GM19328 (cell line): ENCODE results near the gene S100A11.

Experiments used
- ATAC-seq: cut with Tn5 transposase; IDR thresholded peaks from one replicate; pipeline ENCODE4 v1.9.1; 2021; ENCODE audit warnings: mild to moderate bottlenecking, moderate library complexity; ENCODE audit not compliant: unreplicated experiment

S100A11 gene

GRCh38 chr1:152039886-152040285, 3.1 kb upstream of the S100A11 start:
- ATAC-seq, result no peak

DNA sequence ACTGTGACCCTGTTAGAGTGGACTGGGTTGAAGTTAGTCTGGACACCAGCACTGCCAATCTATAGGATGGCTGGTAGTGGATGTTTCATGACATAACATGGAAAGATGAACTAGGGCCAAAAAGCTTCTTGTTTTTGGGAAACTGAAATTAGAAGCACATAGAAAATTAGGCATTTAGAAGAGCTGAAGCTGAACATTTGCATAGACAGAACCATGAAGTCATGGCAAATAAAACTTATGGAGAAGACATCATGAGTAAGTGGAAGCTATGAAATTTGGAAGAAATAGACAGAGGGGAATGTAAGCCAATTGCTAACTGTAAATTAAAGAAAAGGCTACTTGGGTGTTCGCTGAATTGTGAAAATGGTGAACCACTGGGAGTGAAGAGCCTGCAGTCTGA, 2.7 kb upstream of the S100A11 start:
- no peak for ATAC-seq

DNA sequence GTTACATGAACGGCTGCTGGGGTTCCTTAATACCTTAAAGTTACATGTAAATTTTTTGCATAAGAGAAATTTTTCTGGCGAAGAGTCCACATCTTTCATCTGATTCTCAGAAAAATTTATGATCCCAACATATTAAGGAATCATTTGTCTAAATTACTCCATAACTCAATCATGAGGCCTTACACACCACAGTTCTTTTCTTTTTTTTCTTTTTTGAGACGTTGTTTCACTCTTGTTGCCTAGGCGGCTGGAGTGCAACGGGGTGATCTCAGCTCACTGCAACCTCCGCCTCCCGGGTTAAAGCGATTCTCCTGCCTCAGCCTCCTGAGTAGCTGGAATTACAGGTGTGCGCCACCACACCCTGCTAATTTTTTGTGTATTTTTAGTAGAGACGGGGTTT, 2.1 kb upstream of the S100A11 start:
- ATAC-seq, result no peak

DNA sequence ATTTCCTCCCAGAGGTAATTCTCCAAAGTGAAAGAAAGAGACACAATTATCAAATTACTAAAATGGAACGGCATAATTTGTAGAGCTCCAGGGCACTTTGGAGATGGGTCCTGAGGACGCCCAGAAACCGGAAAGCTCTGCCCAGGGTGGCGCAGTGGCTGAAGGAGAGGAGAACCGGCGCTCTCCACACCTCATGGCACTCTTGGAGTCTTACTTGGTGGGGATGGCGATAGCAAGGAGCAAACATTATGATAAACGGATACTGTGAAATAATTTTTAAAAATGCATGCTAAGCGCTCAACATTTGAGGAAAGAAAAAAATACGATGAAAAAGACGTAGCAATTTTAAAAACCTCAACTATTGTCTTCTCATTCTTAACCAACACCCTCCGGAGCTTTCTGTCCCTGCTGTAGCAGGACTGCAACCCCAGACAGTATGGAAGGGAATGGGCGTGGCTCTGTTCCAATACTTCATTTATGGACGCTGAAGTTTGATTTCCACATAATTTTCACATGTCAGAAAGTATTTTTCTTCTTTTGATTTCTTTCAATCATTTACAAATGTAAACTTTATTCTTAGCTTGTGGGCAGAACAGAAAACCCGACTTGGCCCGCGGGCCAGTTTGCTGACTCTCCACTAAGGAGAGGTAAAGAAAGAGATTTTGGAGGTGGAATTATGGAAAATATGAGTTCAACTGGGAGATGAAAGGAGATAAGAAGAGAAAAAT, 1.1 kb downstream of the S100A11 start:
- no peak for ATAC-seq

GRCh38 chr1:152034654-152035538, 1.9 kb downstream of the S100A11 start:
- ATAC-seq, result no peak

DNA sequence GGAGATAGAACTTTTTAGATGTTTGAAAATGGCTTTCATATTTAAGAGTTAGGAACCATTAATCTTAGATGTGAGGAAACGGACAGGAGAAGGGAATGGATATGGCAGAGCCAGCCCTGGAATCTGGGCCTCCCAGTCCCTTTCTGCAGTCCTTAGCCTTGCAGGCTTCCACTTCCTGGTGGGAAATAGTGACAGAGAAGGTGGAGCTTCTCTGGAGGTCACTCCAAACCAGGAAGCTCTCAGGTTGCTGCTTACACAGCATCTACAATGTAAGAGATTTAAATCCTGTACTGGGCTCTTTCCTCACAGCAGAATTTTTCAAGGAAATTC, 2.5 kb downstream of the S100A11 start:
- no peak for ATAC-seq

DNA sequence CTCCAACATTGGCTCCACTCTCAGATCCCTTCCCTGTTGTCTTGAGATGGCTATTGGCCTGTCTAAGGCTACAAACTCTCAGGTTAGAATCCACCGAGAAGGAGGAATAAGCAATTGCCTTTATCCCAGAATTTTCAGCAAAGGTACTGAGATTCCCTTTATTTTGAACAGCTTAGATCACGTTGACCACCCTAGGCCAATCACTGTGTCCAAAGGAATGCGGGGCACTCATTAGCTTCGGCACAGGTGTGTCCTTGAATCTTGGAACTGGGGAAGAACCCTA, 6.9 kb downstream of the S100A11 start:
- no peak for ATAC-seq

GRCh38 chr1:152029144-152029928, 7.5 kb downstream of the S100A11 start:
- ATAC-seq, result no peak

GRCh38 chr1:152026895-152027294, 9.9 kb downstream of the S100A11 start:
- ATAC-seq, result no peak

- no peak for ATAC-seq
These were observed 12.6 kb downstream of the S100A11 start for GRCh38 chr1:152024223-152024622.

DNA sequence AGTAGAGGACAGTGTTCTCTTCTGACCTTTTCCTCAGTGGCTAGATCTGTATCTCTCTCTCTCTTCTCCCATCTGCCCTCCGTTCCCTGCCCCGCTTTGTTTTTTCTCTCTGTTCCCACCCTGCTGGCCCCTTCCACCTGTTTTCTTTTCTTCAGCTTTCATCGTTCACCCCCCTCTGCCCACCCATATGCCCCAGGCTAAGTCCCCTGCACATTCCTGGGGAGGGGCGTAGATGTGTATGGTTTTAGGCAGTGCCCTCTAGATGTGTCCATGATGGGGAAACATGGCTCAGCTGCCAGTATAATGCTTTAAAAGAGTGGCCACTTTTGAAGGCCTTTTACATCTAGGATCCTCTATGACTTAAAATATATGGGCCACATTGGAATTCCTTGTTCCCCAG, 13.6 kb downstream of the S100A11 start:
- no peak for ATAC-seq

DNA sequence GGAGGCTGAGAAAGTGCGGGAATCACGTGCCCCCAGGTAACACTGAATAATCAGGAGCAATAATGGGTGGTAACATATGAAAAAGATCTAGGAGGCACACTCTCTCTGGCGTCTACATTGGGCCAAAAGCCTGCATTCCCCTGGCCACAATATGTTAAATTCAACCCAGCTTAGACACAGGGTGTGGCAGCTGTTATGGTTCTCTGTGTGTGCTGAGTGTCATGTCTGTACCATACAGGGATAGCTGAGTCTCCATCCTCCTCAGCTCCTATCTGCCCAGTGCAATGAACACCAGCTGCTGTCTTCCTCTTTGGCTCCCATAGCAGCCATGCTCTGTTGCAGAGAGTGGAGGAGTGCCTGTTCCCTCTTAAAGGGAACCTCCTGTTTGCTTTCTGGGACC, 14.3 kb downstream of the S100A11 start:
- no peak for ATAC-seq

GRCh38 chr1:152021569-152021968, 15.2 kb downstream of the S100A11 start:
- ATAC-seq, result no peak

DNA sequence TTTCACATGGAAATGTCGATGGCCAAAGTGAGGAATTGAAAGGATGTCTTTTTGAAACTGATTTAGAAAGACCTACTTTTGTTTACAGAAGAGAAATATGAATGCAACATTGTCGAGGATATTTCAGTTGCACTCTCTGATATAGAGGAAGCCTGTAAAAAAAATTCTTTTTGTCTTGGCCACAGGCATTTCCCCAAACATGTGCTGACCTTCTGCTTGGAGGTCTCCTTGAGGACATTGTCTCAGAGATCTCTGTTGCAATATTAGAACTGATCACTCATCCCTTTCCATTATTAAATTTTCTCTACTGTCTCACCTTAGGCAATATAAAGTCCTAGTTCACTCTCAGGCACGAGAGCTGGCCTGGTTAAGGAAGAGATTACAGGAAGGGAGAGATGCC, 16.0 kb downstream of the S100A11 start:
- ATAC-seq, result no peak

DNA sequence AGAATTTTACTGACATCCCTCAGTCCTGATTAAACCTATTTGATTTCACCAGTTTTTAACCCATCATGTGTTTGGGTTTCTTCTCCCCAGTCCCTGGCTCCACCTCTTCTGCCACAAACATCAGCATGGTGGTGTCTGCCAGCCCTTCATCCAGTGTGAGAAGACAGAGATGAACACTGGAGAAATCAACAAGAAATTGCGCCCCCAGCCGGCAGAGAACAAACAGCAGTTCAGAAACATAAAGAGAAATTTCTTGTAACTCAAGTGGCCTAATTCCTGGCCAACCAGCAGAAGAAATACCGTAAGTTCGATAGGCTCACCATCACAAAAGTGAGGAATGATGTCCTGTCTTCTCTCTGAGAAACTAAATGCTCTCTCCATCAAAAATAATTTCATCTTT, 18.3 kb downstream of the S100A11 start:
- no peak for ATAC-seq

DNA sequence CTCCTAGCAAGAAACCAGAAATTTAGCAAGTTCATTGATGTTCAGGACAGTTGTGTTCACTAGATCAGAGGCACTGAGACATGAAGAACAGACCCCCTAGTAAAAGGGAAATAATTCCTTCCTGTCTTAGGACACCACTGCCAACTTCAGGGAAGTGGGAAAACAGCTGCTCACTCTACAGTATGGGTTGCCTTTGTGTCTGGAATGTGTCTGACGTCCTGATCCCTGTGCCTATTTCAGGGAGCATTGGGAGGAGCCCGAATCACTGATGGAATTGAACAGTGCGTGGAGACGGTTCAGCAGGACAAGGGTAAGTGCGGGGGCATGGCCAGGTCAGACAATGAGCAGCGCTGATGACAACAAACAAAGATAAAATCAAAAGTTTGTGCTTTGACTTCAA, 21.0 kb downstream of the S100A11 start:
- ATAC-seq, result no peak

- no peak for ATAC-seq
These were observed 21.9 kb downstream of the S100A11 start for GRCh38 chr1:152014943-152015342.

DNA sequence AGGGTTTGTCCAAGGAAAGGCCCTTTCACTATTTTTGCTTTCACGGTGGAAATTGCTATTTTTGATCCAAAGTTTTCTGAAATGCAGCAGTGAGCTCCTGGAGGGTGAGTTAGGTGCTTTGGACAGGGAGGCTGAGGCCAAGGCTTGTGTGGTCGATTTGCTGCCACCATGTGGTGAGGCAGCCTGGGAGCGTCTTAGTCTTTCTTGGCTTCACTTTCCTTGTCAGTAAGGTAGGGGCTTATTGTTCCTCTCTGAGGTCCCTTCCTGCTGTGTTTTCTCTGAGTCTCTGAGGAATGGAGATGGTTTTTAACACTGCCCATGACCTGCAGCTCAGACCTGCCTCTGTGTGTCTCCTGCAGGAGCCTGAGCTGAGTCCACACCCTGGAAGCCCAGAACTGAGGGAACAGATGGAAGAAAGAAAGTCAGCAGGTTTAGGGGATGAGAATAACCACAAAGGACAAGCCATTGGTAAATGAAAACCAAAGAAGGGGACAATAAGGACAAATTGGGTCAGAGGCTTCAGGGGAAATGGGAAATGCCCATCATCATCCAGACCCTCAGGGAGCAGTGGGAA, 23.1 kb downstream of the S100A11 start:
- ATAC-seq, result no peak

DNA sequence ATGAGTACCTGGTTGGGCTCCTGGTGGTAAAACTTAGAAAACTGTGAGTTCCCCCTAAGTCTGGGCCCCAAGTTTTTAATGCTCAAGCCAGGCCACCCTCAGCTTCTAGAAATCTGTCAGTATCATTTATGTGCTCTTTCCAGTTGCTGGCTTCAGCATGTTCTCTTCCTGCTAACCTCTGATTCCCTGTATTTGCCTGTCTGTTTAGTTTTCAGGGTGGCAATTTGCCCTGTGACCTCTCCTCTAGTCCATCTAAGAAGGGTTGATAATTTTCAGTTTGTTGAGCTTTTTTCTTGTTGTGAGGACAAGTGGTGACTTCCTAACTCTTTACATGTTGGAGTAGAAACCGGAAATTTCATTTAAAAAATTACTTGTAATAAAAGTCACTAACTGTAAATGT, 27.1 kb downstream of the S100A11 start:
- no peak for ATAC-seq

GRCh38 chr1:152007047-152007446, 29.8 kb downstream of the S100A11 start:
- ATAC-seq, result no peak

- no peak for ATAC-seq
These were observed 31.4 kb downstream of the S100A11 start for GRCh38 chr1:152005360-152005912.
